NCI-H774 (cell line): ENCODE results near the gene RIPOR2.
"Not testable (repeated sequence)": the region's sequence is repeated elsewhere in the genome, so short reads cannot be mapped to it uniquely, and the experiment has no call there.

ENCODE experiments used
- DNase-seq: peaks from one replicate; lab custom pipeline; 2025; lab: John Stamatoyannopoulos, UW

RIPOR2 gene

GRCh38 chr6:24957199-24957598, 21.4 kb upstream of the RIPOR2 start:
- no peak for DNase-seq

- DNase-seq, result no peak
Measured at GRCh38 chr6:24953726-24954125, 18.0 kb upstream of the RIPOR2 start.

- DNase-seq, result no peak
Measured at GRCh38 chr6:24951811-24952299, 16.1 kb upstream of the RIPOR2 start.

GRCh38 chr6:24950218-24950941, 14.6 kb upstream of the RIPOR2 start:
- DNase-seq, result no peak

GRCh38 chr6:24949020-24949569, 13.3 kb upstream of the RIPOR2 start:
- no peak for DNase-seq

GRCh38 chr6:24948261-24948660, 12.5 kb upstream of the RIPOR2 start:
- DNase-seq, result not testable (repeated sequence)

- DNase-seq, result no peak
Measured at GRCh38 chr6:24947636-24948035, 11.9 kb upstream of the RIPOR2 start.

- no peak for DNase-seq
Measured at GRCh38 chr6:24945054-24945453, 9.3 kb upstream of the RIPOR2 start.

GRCh38 chr6:24943774-24944173, 8.0 kb upstream of the RIPOR2 start:
- no peak for DNase-seq

GRCh38 chr6:24940311-24940917, 4.7 kb upstream of the RIPOR2 start:
- DNase-seq, result no peak

- DNase-seq, result no peak
Measured at GRCh38 chr6:24936641-24937317, 1.0 kb upstream of the RIPOR2 start.

GRCh38 chr6:24933868-24934401, 1.8 kb downstream of the RIPOR2 start:
- no peak for DNase-seq

GRCh38 chr6:24933266-24933665, 2.5 kb downstream of the RIPOR2 start:
- no peak for DNase-seq

GRCh38 chr6:24932832-24933231, 2.9 kb downstream of the RIPOR2 start:
- DNase-seq, result no peak

GRCh38 chr6:24931718-24932691, 3.8 kb downstream of the RIPOR2 start:
- no peak for DNase-seq

GRCh38 chr6:24931296-24931695, 4.5 kb downstream of the RIPOR2 start:
- DNase-seq, result no peak

GRCh38 chr6:24930431-24930871, 5.3 kb downstream of the RIPOR2 start:
- no peak for DNase-seq

- no peak for DNase-seq
Measured at GRCh38 chr6:24929242-24929641, 6.5 kb downstream of the RIPOR2 start.

GRCh38 chr6:24927985-24928745, 7.6 kb downstream of the RIPOR2 start:
- no peak for DNase-seq

- no peak for DNase-seq
Measured at GRCh38 chr6:24927277-24927955, 8.3 kb downstream of the RIPOR2 start.
